GM12878 (cell line): ENCODE data around the gene SURF4. TPM values are rescaled to one million over a fixed set of nuclear protein-coding genes. Genes with fewer than 3 reads are reported as not detected.
A peak's percentile ranks its signal among the peaks of the same experiment; 100 is the strongest.

Experiments used
- BRCA1 ChIP-seq: IDR thresholded peaks from 2 replicates; pipeline ENCODE4 v1.6.1; 2011; ENCODE audit warnings: low read depth, low read length, improper control_type of control experiment
- CEBPZ ChIP-seq: fragments of 150-350 bp; IDR thresholded peaks from 2 replicates; pipeline ENCODE4 v1.6.1; 2016; ENCODE audit warnings: low read depth, low read length
- CHD1 ChIP-seq: IDR thresholded peaks from 2 replicates; pipeline ENCODE4 v1.6.1; 2012; ENCODE audit warnings: low read depth, low read length, improper control_type of control experiment
- CUX1 ChIP-seq: IDR thresholded peaks from 2 replicates; pipeline ENCODE4 v1.6.1; 2012; ENCODE audit warnings: improper control_type of control experiment, low read depth, low read length; ENCODE audit not compliant: insufficient replicate concordance
- GABPA ChIP-seq: IDR thresholded peaks from 2 replicates; pipeline ENCODE4 v1.6.1; 2014; ENCODE audit warnings: antibody characterized with exemption, low read depth, mild to moderate bottlenecking, inconsistent platforms
- HCFC1 ChIP-seq: fragments of 150-350 bp; IDR thresholded peaks from 2 replicates; pipeline ENCODE4 v1.6.1; 2014; ENCODE audit warnings: low read length
- IRF3 ChIP-seq: fragments of 450-650 bp; IDR thresholded peaks from 2 replicates; pipeline ENCODE4 v1.6.1; 2014; ENCODE audit warnings: mild to moderate bottlenecking
- MTA3 ChIP-seq: IDR thresholded peaks from 2 replicates; pipeline ENCODE4 v1.6.1; 2012; ENCODE audit warnings: low read length, inconsistent platforms, borderline replicate concordance
- NBN ChIP-seq: fragments of 450-650 bp; IDR thresholded peaks from 2 replicates; pipeline ENCODE4 v1.6.1; 2016
- NR2C2 ChIP-seq: IDR thresholded peaks from 2 replicates; pipeline ENCODE4 v1.6.1; 2011; ENCODE audit warnings: borderline replicate concordance, low read depth; ENCODE audit not compliant: control insufficient read depth, insufficient read length
- NR2F1 ChIP-seq: fragments of 450-650 bp; conservative IDR thresholded peaks from 2 replicates; pipeline ENCODE4 v1.6.1; 2017; ENCODE audit warnings: mild to moderate bottlenecking
- POLR2A ChIP-seq: IDR thresholded peaks from 2 replicates; pipeline ENCODE4 v1.6.1; 2011; ENCODE audit warnings: low read depth, mild to moderate bottlenecking, low read length
- POLR2AphosphoS5 ChIP-seq: IDR thresholded peaks from 2 replicates; pipeline ENCODE4 v1.6.1; 2011; ENCODE audit warnings: mild to moderate bottlenecking, low read length, inconsistent platforms
- RB1 ChIP-seq: fragments of 450-650 bp; formaldehyde crosslinking; IDR thresholded peaks from 2 replicates; pipeline ENCODE4 v1.6.1; 2017; ENCODE audit warnings: mild to moderate bottlenecking, borderline replicate concordance
- RUNX3 ChIP-seq: IDR thresholded peaks from 2 replicates; pipeline ENCODE4 v1.6.1; 2012; ENCODE audit warnings: low read length, inconsistent platforms
- SMARCA5 ChIP-seq: fragments of 450-650 bp; IDR thresholded peaks from 2 replicates; pipeline ENCODE4 v1.6.1; 2017; ENCODE audit warnings: mild to moderate bottlenecking
- STAT1 ChIP-seq: fragments of 450-650 bp; conservative IDR thresholded peaks from 2 replicates; pipeline ENCODE4 v1.6.1; 2014; ENCODE audit warnings: antibody characterized with exemption, mild to moderate bottlenecking
- ZBTB33 ChIP-seq: fragments of 450-650 bp; IDR thresholded peaks from 2 replicates; pipeline ENCODE4 v1.6.1; 2017; ENCODE audit warnings: mild to moderate bottlenecking
- ZNF207 ChIP-seq: fragments of 450-650 bp; IDR thresholded peaks from 2 replicates; pipeline ENCODE4 v1.6.1; 2014; ENCODE audit warnings: antibody characterized with exemption, mild to moderate bottlenecking, borderline replicate concordance
- polyA plus RNA-seq, 11 experiments: library from polyadenylated mRNA; depleted of rRNA in 4 of 11; unstranded in 6 of 11; stranded (reverse) in 5 of 11; fragments of >200 nt; fragmentation: Nextera tagmentation in 4 of 11; fragmentation: Illumina TruSeq in 1 of 11; extraction: Ambion mirVana in 4 of 11; extraction: Trizol in 1 of 11; gene quantifications; 1 replicate in 1 of 11; 2 replicates in 10 of 11; pipeline versions ENCODE4 v1.2.1 to v1.2.3, GENCODE V29; 2011 to 2016; ENCODE audit warnings: inconsistent platforms in 2 of 11, missing spikeins in 2 of 11, low read depth in 1 of 11
- total RNA-seq, 4 experiments: library from RNA; depleted of rRNA in 3 of 4; stranded (reverse); fragments of >200 nt in 3 of 4; fragmentation: Illumina TruSeq in 1 of 4; extraction: Trizol in 1 of 4; gene quantifications; 2 replicates each; pipeline versions ENCODE4 v1.2.1 to v1.2.3, GENCODE V29; 2013 to 2021

SURF4 gene
- total and polyA plus RNA-seq, 10 of the 15 experiments (the other 5 are each of a cell fraction or from before 2014, with no cell fraction given): 6.4 to 134 (median 78.7) TPM

GRCh38 chr9:133417541-133418461, 41.9 kb upstream of the SURF4 start, which contains the start of gene REXO4 (continued):
- TF ChIP-seq GABPA: peak; percentile 97
- no peak for TF ChIP-seq ZBTB33
- no peak; the same call in 1 of the 2 replicates for TF ChIP-seq CHD1
- peak; percentile 84 for TF ChIP-seq HCFC1
- TF ChIP-seq MTA3: no peak
- peak; percentile 93; the same call in 1 of the 2 replicates for TF ChIP-seq STAT1
- TF ChIP-seq CEBPZ: no peak
- TF ChIP-seq RB1: 0 out of 2 replicates have a peak, but pooled peaks have one; percentile 91
- no peak for TF ChIP-seq NR2C2
- peak; percentile 26; the same call in 1 of the 2 replicates for TF ChIP-seq IRF3
- TF ChIP-seq ZNF207: peak; percentile 99
- TF ChIP-seq RUNX3: peak; percentile 90
- TF ChIP-seq NR2F1: peak; percentile 99
- TF ChIP-seq POLR2A: peak; percentile 87
- TF ChIP-seq SMARCA5: peak; percentile 69; the same call in 1 of the 2 replicates
- no peak for TF ChIP-seq CUX1
- TF ChIP-seq NBN: peak; percentile 98
- TF ChIP-seq BRCA1: no peak
- TF ChIP-seq POLR2AphosphoS5: peak; percentile 74
